GM12801 (cell line): ENCODE data around the gene SZT2.

ENCODE experiments used
- TF ChIP-seq, protein P1 (sequence below): IDR thresholded peaks from one replicate; pipeline ENCODE4 v1.5.1; 2011; ENCODE audit warnings: control low read depth; ENCODE audit not compliant: insufficient read length; ENCODE audit errors: extremely low read depth

SZT2 gene

DNA sequence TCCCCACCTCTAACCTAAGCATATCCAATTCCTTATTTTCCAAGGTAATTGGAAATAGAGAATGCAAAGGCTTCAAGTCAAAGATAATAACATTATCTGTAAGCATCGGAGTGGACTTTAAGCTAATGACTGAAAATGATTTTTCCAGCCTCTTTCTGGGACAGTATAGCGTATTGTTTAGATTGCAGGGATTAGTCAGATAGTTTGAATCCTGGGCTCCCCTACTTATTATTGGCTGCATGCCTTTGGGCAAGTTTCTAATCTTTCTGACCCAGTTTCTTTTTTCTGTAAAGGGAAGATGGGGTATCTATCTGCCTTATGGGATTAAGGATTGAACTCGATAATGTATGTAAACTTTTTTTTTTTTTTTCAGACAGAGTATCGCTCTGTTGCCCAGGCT lies 32.4 kb upstream of the SZT2 start:
- TF ChIP-seq, protein P1, sequence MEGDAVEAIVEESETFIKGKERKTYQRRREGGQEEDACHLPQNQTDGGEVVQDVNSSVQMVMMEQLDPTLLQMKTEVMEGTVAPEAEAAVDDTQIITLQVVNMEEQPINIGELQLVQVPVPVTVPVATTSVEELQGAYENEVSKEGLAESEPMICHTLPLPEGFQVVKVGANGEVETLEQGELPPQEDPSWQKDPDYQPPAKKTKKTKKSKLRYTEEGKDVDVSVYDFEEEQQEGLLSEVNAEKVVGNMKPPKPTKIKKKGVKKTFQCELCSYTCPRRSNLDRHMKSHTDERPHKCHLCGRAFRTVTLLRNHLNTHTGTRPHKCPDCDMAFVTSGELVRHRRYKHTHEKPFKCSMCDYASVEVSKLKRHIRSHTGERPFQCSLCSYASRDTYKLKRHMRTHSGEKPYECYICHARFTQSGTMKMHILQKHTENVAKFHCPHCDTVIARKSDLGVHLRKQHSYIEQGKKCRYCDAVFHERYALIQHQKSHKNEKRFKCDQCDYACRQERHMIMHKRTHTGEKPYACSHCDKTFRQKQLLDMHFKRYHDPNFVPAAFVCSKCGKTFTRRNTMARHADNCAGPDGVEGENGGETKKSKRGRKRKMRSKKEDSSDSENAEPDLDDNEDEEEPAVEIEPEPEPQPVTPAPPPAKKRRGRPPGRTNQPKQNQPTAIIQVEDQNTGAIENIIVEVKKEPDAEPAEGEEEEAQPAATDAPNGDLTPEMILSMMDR = no peak

DNA sequence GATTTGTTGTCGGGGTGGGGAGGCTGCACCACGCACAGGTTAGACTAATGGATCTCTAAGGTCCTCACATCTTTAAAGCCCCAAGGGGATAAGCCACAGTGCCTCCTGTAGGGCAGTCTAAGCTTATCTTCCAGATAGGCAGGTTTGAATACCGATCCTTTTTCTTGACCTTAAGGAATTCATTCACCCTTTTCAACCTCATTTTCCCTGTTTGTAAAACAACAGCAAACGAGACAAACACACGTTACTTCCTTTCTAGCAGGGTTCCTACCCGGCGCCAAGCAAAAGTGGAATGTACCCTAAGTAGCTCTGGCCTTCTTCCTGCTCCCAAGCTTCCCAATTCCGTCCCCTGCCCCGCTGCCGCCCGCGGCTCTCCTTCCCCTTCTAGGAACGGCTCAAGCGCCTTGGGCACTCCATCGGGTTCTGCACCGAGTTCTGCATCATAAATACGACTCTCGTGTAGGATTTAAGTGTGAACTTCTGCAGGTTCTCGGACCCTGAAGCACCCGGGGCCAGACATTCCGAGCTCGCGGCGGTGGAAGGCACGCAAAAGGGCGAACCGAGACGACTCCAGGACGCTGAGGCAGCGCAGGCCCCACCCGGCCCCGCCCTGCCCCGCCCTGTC lies 31.5 kb upstream of the SZT2 start:
- TF ChIP-seq, protein P1 = no peak

DNA sequence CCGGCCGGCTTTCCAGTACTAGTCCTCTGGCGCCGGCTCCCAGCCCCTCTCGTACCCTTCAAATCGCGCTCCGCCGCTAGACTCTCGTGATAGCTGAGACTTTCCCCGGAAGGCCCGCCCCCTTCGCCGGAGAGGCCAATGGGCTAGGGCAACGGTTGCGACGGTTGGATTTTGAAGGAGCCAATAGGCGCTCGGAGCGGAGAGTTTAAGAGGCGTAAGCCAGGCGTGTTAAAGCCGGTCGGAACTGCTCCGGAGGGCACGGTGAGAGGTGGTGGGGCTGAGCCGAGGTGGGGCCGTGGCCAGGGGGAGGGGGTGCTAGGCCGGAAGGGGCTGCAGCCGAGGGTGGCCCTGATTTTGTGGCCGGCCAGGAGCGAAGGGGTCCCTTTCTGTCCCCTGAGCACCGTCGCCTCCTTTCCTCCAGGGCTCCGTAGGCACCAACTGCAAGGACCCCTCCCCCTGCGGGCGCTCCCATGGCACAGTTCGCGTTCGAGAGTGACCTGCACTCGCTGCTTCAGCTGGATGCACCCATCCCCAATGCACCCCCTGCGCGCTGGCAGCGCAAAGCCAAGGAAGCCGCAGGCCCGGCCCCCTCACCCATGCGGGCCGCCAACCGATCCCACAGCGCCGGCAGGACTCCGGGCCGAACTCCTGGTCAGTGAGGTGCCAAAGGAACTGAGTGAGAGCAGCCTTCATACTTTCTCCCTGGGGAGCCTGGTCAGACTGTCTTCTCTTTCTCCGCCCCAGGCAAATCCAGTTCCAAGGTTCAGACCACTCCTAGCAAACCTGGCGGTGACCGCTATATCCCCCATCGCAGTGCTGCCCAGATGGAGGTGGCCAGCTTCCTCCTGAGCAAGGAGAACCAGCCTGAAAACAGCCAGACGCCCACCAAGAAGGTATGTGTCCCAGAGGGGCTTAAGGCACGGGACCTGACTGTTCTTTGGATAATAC lies 30.7 kb upstream of the SZT2 start, which contains the start of gene CDC20:
TSS of gene CDC20 (plus strand) at position 236 of the 948 bp plus-strand sequence. CDS start at position 471, 235 bp downstream.
- TF ChIP-seq, protein P1 = no peak

DNA sequence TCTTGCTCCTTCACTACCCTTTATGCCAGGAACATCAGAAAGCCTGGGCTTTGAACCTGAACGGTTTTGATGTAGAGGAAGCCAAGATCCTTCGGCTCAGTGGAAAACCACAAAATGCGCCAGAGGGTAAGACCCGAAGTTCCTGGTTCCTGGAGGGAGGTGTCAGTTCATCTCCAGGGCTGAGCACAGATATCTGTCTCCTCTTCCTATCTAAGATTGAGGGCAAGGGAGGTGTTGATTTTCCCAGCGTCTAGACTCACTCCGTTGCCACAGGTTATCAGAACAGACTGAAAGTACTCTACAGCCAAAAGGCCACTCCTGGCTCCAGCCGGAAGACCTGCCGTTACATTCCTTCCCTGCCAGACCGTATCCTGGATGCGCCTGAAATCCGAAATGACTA lies 30.0 kb upstream of the SZT2 start:
- TF ChIP-seq, protein P1 = no peak

- TF ChIP-seq, protein P1 = no peak
These were observed 29.1 kb upstream of the SZT2 start for GRCh38 chr1:43360616-43361015.

- TF ChIP-seq, protein P1 = no peak
These were observed 26.3 kb upstream of the SZT2 start for GRCh38 chr1:43363283-43363934.

DNA sequence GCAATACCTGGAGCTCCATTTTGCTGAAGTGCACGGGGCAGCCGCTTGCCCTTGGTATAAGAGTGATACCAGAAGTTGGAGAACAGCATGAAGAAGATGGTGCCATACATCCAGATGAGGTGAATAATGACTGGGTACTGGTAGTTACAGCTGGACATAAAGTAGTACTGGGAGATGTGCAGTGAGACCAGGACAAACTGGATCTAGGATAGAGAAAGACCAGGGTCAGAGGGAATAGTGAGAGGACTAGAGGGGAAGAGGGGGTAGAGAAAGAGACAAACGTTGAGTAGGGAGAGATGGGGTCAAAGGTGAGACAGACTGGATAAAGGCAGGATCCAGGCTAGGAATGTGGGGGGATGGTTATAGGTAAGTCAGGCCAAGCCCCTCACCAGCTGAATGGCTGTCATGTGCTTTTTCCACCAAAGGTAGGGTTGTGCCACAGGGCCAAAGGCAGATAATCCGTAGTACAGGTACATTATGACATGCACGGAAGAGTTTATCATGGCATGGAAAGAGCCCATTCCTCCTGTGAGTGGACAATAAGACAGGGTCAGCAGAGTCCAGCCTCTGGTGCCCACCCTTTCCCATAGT lies 25.7 kb upstream of the SZT2 start:
- TF ChIP-seq, protein P1 = no peak
